Measurements from ENCODE around the gene IL12B. TPM values are rescaled to one million over a fixed set of nuclear protein-coding genes. Genes with fewer than 3 reads are reported as not detected.
"Not testable (repeated sequence)": the region's sequence is repeated elsewhere in the genome, so short reads cannot be mapped to it uniquely, and the experiment has no call there.

The IL12B gene
- total and polyA plus RNA-seq, 9 donors: not detected

DNA sequence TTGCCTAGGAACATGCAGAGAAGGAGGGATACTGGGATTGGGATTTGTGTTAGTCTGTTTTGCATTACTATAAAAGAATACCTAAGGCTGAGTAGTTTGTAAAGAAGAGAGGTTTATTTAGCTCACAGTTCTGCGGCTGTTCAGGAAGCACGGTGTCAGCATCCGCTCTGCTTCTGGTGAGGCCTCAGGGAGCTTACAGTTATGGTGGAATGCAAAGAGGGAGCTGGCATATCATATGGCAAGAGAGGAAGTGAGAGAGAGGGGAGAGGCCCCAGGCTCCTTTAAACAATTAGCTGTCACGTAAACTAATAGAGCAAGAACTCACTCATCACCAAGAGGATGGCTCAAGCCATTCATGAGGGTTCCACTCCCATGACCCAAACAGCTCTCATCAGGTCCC lies 27.0 kb downstream of the IL12B start:
- intact Hi-C loops (cut with DNase I): no loop called here
- Histone ChIP-seq H3K27me3 (no peaks in the 10 kb centered on the region), H3K4me1 (ENCODE audit: insufficient read depth) (no peaks in the 10 kb centered on the region), H3K36me3 (no peaks in the 10 kb centered on the region), H3K4me3 (no peak overlapping the region), H3K9me3 (no peaks in the 10 kb centered on the region), H3K27ac (no peak overlapping the region)
- DNase-seq: no peak
- WGBS, 3 donors: 97 to 99% (median 99%) methylated on average over 4 of the region's 4 CpGs
- no peak for TF ChIP-seq EP300 (IDR thresholded peaks at IDR 0.05)
- TF ChIP-seq CTCF (IDR thresholded peaks at IDR 0.05): no peak
- no peak for TF ChIP-seq POLR2A (IDR thresholded peaks at IDR 0.05)

DNA sequence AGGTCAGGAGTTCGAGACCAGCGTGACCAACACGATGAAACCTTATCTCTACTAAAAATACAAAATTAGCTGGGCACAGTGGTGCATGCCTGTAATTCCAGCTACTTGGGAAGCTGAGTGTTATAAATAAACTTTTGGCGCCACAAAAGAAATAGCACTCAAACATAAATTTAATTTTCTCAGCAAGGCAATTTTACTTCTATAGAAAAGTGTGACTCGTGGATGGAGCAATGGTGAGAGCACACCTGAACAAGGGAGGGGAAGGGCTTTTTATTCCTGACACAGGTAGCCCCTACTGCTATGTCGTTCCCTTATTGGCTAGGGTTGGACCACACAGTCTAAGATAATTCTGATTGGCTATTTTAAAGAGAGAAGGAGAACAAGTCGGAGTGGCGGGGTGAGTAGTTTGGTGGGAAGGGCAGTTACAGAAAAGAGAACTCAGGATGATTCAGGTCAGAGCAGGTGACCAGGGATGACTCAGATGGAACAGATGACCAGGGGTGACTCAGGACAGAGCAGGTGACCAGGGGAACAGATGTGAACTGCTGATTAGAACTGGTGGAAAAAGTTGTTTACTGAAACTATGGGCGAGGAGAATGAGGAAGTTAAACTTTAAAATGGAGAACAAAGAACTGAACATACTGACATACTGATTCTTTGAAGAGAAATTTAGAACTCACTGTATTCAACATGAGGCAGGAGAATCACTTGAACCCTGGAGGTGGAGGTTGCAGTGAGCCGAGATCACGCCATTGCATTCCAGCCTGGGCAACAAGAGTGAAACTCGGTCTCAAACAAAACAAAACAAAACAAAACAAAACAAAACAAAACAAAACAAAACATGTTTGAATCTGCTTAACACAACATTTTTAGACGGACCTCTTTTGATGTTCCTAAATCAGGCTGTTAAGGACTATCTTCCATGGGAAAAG lies 28.1 kb downstream of the IL12B start:
- WGBS, 3 donors: 74 to 86% (median 77%) methylated on average over 13 of the region's 13 CpGs
- H3K9me3 ChIP-seq; H3K27me3 ChIP-seq; H3K36me3 ChIP-seq; H3K27ac ChIP-seq; DNase-seq; H3K4me3 ChIP-seq; H3K4me1 ChIP-seq (ENCODE audit: insufficient read depth); intact Hi-C loops (cut with DNase I): not testable (repeated sequence)

DNA sequence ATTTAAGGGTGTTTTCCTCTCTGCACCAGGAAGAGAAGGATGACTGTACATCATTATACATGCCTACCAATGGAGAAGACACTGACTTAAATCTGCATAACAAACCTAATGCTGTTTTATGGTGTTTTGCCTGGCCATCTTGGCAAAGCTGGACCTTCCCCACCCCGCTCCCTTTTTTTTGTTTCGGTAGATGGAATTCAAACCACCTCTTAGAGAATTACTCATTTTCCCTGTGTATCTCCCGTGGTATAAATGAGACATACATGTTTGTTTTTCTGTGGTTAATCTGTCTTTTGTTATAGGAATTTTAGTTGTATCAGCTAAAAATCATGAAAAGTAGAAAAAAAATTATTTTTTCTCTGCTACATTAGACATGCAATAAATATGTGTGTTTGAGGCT lies 28.8 kb downstream of the IL12B start:
- no peak for DNase-seq
- H3K27me3 ChIP-seq: no peaks in the 10 kb centered on the region
- intact Hi-C loops (cut with DNase I): no loop called here
- H3K4me3 ChIP-seq: no peak overlapping the region
- no peaks in the 10 kb centered on the region for H3K9me3 ChIP-seq
- H3K27ac ChIP-seq: no peak overlapping the region
- 80 to 85% (median 83%) methylated on average over 3 of the region's 3 CpGs for WGBS, 3 donors
- H3K36me3 ChIP-seq: no peaks in the 10 kb centered on the region
- H3K4me1 ChIP-seq (ENCODE audit: insufficient read depth): no peaks in the 10 kb centered on the region
- TF ChIP-seq POLR2A (IDR thresholded peaks at IDR 0.05) (no peak), EP300 (IDR thresholded peaks at IDR 0.05) (no peak), CTCF (IDR thresholded peaks at IDR 0.05) (no peak)

DNA sequence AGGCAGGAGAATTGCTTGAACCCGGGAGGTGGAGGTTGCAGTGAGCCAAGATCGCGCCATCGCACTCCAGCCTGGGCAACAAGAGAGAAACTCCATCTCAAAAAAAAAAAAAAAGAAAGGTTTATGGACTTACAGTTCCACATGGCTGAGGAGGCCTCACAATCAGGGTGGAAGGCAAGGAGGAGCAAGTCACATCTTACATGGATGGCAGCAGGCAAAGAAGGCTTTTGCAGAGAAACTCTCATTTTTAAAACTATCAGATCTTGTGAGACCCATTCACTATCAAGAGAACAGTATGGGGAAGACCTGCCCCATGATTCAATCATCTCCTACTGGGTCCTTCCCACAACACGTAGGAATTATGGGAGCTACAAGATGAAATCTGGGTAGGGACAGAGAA lies 33.0 kb downstream of the IL12B start:
- DNase-seq; H3K4me1 ChIP-seq (ENCODE audit: insufficient read depth); H3K9me3 ChIP-seq; H3K27ac ChIP-seq; intact Hi-C loops (cut with DNase I); H3K27me3 ChIP-seq; H3K36me3 ChIP-seq; H3K4me3 ChIP-seq: not testable (repeated sequence)
- 71 to 86% (median 86%) methylated on average over 5 of the region's 5 CpGs for WGBS, 3 donors

GRCh38 chr5:159294921-159295320 lies 35.4 kb downstream of the IL12B start:
- intact Hi-C loops (cut with DNase I): no loop called here
- WGBS, 3 donors: 90 to 94% (median 93%) methylated on average over 5 of the region's 5 CpGs
- TF ChIP-seq POLR2A (IDR thresholded peaks at IDR 0.05): no peak
- TF ChIP-seq CTCF (IDR thresholded peaks at IDR 0.05): no peak
- H3K9me3 ChIP-seq: no peaks in the 10 kb centered on the region
- no peaks in the 10 kb centered on the region for H3K27me3 ChIP-seq
- H3K27ac ChIP-seq: no peak overlapping the region
- no peak for DNase-seq
- H3K4me1 ChIP-seq (ENCODE audit: insufficient read depth): no peaks in the 10 kb centered on the region
- H3K36me3 ChIP-seq: no peaks in the 10 kb centered on the region
- H3K4me3 ChIP-seq: no peak overlapping the region
